NCI-H446 (cell line): Measurements from ENCODE around the gene PRKCQ.
"Not testable (repeated sequence)": the region's sequence is repeated elsewhere in the genome, so short reads cannot be mapped to it uniquely, and the experiment has no call there.

Experiments used
- DNase-seq, 2 experiments: peaks; one replicate each; lab custom pipeline; 2025; lab: John Stamatoyannopoulos, UW

The PRKCQ gene

DNA sequence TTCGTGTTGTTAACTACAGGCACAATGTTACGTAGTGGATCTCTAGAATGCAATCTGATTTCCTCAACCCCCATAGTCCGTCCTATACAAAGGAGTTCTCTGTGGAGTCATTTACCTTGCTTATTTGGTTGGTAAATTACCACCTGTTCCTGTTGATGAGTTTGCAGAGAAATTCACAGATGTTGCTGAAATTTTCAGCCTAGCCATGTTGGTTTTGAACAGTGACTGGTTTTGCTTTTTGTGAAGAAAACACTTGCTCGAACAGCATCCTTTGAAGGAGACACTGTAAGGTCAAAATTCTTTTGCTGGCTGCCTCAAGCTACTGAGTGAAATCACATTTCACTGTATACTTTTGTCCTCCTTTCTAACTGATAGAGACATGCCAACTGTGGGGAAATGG, 15.4 kb upstream of the PRKCQ start:
- DNase-seq: no peak

DNA sequence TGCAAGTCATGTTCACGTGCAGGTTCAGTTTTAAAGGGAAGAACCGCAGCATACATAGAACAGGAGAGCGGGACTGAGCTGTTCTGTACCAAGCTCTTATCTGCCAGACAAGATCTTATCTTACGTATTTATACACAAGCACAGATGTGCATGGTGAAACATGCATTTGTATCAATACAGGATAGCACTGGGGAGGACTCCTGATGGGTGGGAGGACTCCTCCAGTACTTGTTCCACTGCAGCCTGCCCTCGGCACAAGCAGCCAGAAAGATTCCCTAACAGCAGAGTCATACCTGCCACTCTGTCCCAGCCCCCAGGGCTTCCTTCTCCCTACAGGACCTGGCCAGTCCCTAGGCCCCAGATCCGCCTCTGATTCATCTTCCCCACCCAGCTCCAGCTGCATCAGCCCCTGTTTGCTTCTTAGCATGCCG, 13.2 kb upstream of the PRKCQ start:
- DNase-seq: no peak

- no peak for DNase-seq
Measured at GRCh38 chr10:6592080-6592479, 12.0 kb upstream of the PRKCQ start.

GRCh38 chr10:6591668-6592067, 11.6 kb upstream of the PRKCQ start:
- no peak for DNase-seq

DNA sequence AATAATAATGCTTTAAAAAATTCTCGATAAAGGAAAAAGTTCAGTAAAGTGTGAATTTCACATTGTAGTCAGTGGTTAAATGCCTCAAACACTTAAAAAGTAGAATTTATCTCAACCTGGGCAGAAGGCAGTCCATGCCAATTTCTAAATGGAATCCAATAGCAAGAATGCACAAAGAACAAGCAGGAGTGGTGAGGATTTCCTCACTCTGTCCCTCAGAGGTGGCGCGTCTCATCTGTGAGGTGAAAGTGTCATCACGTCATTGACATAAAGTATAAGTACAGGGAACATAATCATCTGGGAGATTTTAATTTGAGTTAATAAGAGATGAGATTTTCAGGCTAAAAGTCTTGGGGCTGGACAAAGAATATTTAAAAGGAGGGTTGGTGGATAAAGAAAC, 10.0 kb upstream of the PRKCQ start:
- DNase-seq: no peak

- no peak for DNase-seq
Measured at GRCh38 chr10:6589287-6590094, 9.4 kb upstream of the PRKCQ start.

DNA sequence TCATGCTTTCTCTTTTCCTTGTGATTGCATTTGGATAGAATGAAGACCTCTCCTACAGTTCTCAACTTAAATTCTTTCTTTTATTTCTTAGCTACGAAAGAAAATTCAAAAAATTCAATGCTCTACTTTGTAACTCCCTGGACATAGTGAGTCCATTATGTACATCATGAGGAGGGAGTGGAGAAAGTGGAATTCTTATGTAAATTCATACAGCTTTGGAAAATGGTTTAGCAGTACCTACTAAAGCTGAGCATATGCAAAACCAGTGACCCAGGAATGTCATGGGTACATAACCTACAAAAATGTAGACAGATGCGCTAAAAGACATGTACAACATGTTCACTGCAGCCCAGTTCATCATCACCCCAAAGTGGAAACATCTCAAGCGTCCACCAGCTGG, 8.8 kb upstream of the PRKCQ start:
- no peak for DNase-seq

DNA sequence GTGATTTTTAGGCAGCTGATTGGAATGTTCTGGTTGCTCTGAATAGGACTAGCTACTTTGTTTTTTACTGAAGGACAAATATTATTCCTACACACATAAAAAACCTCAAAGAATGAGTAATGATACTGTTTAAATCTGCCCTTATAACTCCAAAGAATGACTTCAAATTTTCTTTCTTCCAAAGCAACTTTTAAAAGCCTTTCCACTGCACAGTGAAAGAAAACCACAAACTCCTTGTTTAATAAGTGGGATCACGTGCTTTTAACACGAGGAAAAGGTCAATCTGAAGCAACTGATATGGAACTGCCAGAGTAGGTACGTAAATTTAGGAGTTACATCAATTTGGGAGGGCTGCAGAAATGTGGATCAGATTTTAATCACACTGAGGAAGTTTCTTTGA, 8.0 kb upstream of the PRKCQ start:
- no peak for DNase-seq

- DNase-seq: no peak
Measured at GRCh38 chr10:6586501-6586900, 6.4 kb upstream of the PRKCQ start.

DNA sequence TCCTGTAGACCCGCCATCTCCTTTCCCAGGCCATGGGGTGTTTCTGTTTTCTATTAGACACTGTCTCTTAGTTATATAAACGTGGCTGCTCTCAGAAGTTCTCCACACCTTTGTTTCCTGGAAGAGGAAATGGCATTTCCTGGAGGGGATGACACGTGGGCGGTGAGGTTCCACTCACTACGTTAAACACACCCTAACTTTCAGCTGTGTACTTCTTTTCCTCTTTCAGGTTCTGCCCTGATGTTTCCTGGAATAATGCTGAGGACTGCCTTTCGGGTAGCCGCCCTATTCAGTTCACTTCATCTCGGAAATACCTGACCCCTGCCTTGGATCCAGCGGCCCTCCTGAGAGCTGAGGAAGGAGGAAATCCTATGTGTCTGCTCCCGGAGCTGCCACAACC, 3.4 kb upstream of the PRKCQ start:
- DNase-seq: no peak

GRCh38 chr10:6582913-6583312, 2.8 kb upstream of the PRKCQ start:
- not testable (repeated sequence) for DNase-seq

- no peak for DNase-seq
Measured at GRCh38 chr10:6582298-6582697, 2.2 kb upstream of the PRKCQ start.

DNA sequence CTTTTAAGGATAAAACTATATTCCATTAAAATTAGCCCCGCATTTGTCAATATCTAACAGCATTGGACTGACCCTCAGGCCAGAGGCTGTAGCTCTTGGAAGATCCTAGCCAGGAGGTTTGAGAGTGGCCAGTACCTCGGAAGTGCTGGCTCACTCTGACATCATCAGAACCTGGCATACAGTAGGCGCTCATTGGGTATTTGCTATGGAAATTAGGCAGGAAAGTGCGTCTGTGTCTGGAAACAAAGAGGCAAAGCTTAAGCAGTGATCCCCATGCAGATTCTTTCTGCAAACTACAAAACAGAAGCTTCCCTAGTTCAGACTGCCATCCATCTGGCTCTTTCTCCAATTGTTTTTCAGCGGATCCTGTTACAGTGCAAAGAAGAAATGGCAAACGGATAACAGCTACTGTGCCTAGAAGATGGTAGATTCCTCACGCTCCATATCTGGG, 1.7 kb upstream of the PRKCQ start:
- DNase-seq: no peak

DNA sequence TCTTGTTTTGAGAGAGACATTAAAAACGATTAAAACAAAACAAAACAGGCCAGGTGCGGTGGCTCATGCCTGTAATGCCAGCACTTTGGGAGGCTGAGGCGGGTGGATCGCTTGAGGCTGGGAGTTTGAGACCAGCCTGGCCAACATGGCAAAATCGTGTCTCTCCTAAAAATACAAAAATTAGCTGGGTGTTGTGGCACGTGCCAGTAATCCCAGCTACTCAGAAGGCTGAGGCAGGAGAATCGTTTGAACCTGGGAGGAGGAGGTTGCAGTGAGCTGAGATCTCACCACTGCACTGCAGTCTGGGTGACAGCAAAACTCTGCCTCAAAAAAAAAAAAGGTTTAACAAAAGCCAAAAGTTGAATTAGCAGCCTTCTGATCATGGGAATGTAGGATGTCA, 1.1 kb upstream of the PRKCQ start:
- not testable (repeated sequence) for DNase-seq

- DNase-seq: peak in 1 of 2 experiments; percentile 20
Measured at GRCh38 chr10:6580279-6581029, 378 bp upstream of the PRKCQ start.

- no peak for DNase-seq
Measured at GRCh38 chr10:6579183-6579903, 733 bp downstream of the PRKCQ start.

DNA sequence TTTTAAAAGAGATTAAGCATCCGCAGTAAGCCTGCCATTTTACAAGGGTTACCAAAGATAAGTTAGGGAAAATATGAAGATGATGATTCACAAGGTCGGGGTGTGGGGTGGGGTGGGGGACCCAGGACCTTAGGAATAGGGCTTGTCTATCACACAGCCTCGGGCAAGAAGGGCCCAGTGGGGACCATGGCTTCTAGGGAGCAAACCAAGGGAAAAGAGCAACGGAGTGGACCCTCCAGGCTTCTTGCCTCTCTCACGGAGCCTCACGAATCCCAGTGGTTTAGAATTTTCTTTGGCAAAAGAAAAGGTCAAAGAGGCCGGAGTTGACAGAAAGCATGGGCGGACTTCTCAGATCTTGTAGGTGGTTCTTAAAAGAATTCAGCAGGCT, 1.3 kb downstream of the PRKCQ start:
- DNase-seq: no peak

DNA sequence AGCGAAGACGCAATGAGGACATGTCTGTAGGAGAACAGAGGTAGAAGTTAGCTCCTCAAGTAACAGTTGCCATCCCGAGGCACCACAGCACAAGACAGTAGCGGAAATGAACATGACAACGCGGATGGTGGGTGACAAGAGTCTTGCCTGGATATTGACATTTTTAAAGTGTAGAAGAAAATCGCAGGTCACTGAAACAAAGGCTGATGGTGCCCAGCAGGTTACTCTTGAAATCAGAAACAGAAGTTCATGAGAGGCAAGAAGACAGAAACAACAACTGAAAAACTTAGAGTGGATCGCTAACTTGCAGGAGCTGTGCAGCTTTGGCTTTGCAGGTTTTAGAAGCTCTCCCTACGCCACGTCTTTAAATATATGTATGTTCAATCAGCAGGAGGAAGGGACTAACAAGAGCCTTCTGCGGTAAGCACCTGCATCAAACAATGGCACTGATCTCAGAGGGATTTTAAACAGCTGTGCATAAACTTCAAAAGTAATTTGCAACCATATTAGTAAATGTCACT, 1.8 kb downstream of the PRKCQ start:
- DNase-seq: no peak

DNA sequence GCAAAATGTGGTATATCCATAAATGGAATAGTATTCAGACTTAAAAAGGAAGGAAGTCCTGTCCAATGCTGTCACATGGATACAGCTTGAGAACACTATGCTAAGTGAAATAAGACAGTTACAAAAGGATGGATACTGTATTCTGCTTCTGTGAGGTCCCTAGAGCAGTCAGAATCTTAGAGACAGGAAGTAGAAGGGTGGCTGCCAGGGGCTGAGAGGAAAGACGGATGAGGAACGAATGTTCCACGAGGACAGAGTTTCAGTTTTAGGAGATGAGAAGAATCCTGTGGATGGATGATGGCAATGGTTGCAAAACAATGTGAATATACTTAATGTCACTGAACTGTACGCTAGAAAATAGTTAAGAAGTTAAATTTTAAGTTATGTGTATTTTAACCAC, 3.8 kb downstream of the PRKCQ start:
- DNase-seq: no peak

GRCh38 chr10:6574664-6575176, 5.4 kb downstream of the PRKCQ start:
- no peak for DNase-seq

DNA sequence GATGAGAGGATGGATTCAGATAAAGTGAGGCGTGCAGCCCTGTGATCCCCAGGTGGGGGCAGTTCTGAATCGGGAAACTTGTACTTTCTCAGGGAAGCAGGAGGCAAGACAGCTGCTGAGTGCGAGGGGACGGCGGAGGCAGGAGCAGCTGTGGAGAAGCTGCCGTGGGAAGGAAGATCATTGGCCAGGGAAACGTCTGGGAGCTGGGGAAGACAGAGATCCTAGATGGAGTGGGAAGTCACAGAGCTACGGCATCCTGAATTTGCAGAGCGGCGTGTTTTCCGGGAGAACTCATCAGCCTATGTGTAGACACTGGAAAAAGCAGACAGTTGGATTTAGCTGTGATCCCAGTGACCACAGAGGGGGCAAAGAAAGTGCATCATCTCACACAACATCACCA, 9.2 kb downstream of the PRKCQ start:
- DNase-seq: no peak

DNA sequence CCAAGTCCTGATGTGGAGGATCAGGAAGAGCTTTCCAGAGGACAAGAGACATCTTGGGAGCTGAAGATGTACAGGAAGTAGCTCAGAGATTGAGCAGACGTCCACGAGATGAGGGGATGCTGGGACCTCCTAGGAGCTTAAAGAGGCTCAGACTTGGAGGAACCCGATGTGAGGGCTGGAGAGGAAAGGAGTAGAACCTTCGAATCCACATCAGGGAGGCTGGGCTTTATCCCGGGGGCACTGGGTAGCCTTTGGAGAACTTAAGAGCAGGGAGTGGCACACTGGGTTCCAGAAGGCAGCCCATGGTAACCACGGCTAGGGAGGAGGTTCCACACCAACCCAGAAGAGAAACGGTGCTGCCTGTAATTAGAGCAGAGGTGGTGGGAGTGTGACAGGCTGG, 10.8 kb downstream of the PRKCQ start:
- DNase-seq: no peak
